HG03139 (cell line): ENCODE data around the gene OPTN.

Experiments used
- ATAC-seq: cut with Tn5 transposase; IDR thresholded peaks from one replicate; pipeline ENCODE4 v1.9.1; 2021; ENCODE audit not compliant: unreplicated experiment

OPTN gene

DNA sequence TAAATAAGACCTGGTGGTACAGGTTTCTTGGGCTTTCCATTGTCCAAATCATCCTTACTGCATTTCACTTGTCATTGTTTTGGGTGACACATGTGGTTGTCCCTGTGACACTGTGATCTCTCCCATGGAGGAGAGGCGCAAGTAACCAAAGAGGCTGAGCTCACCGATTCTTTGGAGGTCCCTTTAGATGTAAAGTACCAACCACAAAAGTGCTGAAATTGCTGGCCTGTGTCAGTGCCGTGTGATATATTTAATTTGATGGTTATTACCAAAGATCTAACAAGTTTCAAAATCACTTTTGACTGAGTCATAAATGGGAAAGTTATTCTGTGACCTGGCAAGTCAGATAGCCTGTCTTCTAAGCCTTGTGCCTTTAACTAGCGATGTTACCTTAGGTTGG, 80.8 kb downstream of the OPTN start:
- ATAC-seq, result no peak

DNA sequence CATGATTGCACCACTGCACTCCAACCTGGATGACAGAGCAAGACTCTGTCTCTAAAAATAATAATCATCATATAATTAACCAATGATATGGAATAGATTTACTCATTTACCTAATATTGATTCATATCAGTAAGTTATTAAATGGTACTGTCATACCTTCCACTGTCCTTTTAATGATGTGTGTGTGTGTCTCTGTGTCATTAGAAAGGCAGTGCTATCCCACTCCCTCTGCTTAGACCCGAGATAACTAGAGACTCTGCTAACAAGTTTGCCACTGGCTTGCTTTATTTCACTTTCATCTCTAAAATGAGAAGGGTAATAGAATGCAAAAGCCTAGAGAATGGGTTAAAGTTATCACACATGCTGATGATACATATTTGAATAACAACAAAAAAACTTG, 82.5 kb downstream of the OPTN start:
- ATAC-seq, result no peak

GRCh38 chr10:13183625-13184024, 83.7 kb downstream of the OPTN start:
- ATAC-seq, result no peak

DNA sequence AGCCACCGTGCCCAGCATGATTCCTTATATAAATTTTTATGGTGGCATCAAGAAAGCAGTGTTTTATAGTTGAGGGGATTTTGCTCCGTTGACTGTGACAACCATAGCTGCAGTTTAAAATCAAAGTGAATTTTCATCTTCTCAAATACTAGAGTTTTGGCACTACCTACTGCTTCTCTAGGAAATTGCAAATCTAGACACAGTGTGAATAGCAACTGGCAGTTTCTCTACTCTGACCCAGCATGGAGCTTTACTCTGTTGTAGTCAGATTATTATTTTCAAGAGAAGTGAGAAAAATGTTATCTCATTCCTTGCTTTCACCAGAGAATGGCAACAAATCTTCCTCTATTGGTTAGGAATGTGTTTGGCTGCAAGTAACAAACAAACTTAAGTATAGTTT, 84.3 kb downstream of the OPTN start:
- ATAC-seq, result no peak

DNA sequence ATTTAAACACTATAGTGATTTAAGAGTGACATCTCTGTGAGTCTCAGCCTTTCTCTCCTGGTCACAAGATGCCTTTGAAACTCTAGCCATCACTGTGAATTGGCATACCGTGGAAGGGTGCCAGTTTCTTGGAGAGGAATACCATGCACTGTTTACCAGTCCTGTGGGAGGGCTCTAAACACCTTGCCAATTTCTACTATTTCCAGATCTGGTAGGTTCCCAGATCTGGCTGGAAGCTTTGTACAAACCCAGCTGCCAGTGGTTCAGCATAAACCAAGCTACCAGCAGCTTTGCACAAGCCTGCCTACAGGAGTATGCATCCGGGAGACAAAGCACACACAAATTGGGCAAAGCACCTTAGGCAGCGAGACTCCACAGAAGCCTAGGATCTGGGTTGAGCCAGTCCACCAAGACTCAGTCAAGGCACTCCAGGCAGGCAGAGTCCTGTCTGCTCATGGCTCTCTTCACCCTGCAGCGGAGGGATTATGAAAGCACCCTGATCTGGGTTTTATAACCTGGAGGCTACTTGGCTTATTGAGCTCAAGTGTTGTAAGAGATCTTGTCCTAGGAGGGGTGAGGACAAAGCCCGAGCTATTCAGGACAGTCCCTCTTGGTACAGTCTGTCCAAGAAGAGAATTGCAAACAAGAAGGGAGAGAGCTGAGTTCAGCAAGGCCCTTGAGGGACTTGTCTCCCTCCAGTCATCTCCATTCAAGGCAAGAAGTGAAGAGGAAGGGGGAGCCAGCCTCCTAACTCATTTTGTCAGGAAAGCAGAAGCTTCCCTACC, 85.0 kb downstream of the OPTN start:
- ATAC-seq, result no peak

GRCh38 chr10:13187135-13187534, 87.2 kb downstream of the OPTN start:
- no peak for ATAC-seq
